ENCODE measurements around the gene NCKAP5. TPM values are rescaled to one million over a fixed set of nuclear protein-coding genes. Genes with fewer than 3 reads are reported as not detected.

The NCKAP5 gene
- total and polyA plus RNA-seq, 2 of the 13 experiments (the other 11 are each of a cell fraction or from before 2014, with no cell fraction given) = 0.01 TPM; not detected in 1

- TF ChIP-seq, protein P1, sequence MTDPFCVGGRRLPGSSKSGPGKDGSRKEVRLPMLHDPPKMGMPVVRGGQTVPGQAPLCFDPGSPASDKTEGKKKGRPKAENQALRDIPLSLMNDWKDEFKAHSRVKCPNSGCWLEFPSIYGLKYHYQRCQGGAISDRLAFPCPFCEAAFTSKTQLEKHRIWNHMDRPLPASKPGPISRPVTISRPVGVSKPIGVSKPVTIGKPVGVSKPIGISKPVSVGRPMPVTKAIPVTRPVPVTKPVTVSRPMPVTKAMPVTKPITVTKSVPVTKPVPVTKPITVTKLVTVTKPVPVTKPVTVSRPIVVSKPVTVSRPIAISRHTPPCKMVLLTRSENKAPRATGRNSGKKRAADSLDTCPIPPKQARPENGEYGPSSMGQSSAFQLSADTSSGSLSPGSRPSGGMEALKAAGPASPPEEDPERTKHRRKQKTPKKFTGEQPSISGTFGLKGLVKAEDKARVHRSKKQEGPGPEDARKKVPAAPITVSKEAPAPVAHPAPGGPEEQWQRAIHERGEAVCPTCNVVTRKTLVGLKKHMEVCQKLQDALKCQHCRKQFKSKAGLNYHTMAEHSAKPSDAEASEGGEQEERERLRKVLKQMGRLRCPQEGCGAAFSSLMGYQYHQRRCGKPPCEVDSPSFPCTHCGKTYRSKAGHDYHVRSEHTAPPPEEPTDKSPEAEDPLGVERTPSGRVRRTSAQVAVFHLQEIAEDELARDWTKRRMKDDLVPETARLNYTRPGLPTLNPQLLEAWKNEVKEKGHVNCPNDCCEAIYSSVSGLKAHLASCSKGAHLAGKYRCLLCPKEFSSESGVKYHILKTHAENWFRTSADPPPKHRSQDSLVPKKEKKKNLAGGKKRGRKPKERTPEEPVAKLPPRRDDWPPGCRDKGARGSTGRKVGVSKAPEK (CRISPR knock-in tag; IDR thresholded peaks at IDR 0.05; ENCODE audit: borderline replicate concordance) = no peak
- TF ChIP-seq PLRG1 (conservative IDR thresholded peaks at IDR 0.05) = no peak
These were observed 743.5 kb downstream of the NCKAP5 start (continued) for GRCh38 chr2:132824716-132825115.

DNA sequence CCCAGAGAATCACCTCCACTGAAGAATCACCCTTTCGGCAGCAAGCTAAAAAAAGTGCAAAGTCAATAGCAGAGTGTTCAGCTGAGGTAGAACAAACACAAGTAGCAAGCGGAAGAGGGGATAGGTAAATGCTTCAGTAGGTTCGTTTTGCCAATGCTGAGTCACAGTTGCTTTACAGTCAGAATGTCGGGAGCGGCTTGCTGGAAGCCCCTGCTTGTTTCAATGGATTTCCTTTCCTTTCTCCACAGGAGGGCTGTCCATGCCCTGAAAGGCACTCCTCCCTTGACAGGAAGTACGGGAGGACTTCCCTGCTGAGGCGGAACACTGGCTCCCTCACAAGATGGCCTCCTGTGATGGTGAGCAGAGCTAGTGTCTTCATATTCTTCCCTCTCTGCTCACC lies 752.0 kb downstream of the NCKAP5 start:
- peaks cover 66% of the 10 kb centered on the region for H3K9me3 ChIP-seq (ENCODE audit: low read length)
- no peak overlapping the region for H3K9ac ChIP-seq (ENCODE audit: insufficient read depth, low read depth, low read length)
- FAIRE-seq (no peak), DNase-seq (ENCODE audit: low spot score) (no peak), ATAC-seq (no peak)
- H2AFZ ChIP-seq (ENCODE audit: low read length) = no peak overlapping the region
- TF ChIP-seq ZNF383 (CRISPR knock-in tag; IDR thresholded peaks at IDR 0.05; ENCODE audit: borderline replicate concordance) = no peak
- no peak for TF ChIP-seq GABPA (IDR thresholded peaks at IDR 0.05; ENCODE audit: low read depth, low read length)
- TF ChIP-seq GABPA (CRISPR knock-in tag; IDR thresholded peaks at IDR 0.05; ENCODE audit: low read depth) = 0 out of 2 replicates have a peak, but pooled peaks have one; percentile 14
- no peak overlapping the region for H3K4me3 ChIP-seq (replicated peaks in 1 of 3; ENCODE audit: insufficient read depth in 1 of 3, low read depth in 2 of 3, low read length in 3 of 3)
- no peaks in the 10 kb centered on the region for H3K27me3 ChIP-seq (ENCODE audit: control insufficient read depth in 1 of 2, insufficient read depth in 2 of 2, low read length in 2 of 2)
- H3K79me2 ChIP-seq (ENCODE audit: insufficient read depth, low read length) = no peaks in the 10 kb centered on the region
- BruUV-seq (replicated peaks) = no TSS peak
- no peaks in the 10 kb centered on the region for H4K20me1 ChIP-seq (ENCODE audit: insufficient read depth, low read length)
- CTCF ChIA-PET (ENCODE audit: low intra/inter-chr PET ratio, low total read pairs) = no interaction called here
- H3K4me2 ChIP-seq (ENCODE audit: low read depth, low read length) = no peak overlapping the region
- WGBS (ENCODE audit: low lambda C conversion rate) = 36% methylated on average over 7 of the region's 7 CpGs
- POLR2A ChIA-PET = no interaction called here
- H3K4me1 ChIP-seq (ENCODE audit: insufficient read depth, low read length) = no peaks in the 10 kb centered on the region
- in situ Hi-C loops (cut with HindIII; ENCODE audit: extremely low pct_ligation_motif_present, low pct_unique_long_range_greater_than_20kb) = no loop called here
- intact Hi-C loops (cut with micrococcal nuclease; ENCODE audit: unreplicated experiment) = no loop called here
- H3K27ac ChIP-seq (ENCODE audit: extremely low read length, insufficient read depth, low read length) = no peak overlapping the region
- H3K36me3 ChIP-seq (replicated peaks in 1 of 2; ENCODE audit: control insufficient read depth in 1 of 2, insufficient read depth in 2 of 2, low read length in 2 of 2) = no peaks in the 10 kb centered on the region

Data from HepG2 (cell line).